ENCODE results near the gene DOCK3.
"Not testable (repeated sequence)": the region's sequence is repeated elsewhere in the genome, so short reads cannot be mapped to it uniquely, and the experiment has no call there.

The DOCK3 gene

DNA sequence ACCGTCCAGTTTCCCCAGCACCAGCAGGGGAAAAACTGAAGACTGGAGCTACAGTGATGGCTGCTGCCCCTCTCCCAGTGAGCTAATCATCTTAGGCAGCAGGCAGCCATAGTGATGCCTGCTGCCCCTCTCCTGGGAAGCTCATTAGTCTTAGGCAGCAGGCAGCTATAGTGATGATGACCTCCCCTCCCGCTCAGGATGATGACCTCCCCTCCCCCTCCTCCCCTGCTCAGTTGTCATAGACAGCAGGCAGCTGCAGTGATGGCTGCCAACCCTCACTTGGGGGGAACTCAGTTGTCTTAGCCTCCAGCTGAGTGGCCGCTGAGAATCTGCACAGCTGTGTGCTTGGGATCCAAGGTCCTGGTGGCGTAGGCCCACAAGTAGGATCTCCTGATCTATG, 629.5 kb downstream of the DOCK3 start:
- TF ChIP-seq, protein P1, sequence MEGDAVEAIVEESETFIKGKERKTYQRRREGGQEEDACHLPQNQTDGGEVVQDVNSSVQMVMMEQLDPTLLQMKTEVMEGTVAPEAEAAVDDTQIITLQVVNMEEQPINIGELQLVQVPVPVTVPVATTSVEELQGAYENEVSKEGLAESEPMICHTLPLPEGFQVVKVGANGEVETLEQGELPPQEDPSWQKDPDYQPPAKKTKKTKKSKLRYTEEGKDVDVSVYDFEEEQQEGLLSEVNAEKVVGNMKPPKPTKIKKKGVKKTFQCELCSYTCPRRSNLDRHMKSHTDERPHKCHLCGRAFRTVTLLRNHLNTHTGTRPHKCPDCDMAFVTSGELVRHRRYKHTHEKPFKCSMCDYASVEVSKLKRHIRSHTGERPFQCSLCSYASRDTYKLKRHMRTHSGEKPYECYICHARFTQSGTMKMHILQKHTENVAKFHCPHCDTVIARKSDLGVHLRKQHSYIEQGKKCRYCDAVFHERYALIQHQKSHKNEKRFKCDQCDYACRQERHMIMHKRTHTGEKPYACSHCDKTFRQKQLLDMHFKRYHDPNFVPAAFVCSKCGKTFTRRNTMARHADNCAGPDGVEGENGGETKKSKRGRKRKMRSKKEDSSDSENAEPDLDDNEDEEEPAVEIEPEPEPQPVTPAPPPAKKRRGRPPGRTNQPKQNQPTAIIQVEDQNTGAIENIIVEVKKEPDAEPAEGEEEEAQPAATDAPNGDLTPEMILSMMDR (IDR thresholded peaks at IDR 0.05; ENCODE audit: control extremely low read depth, extremely low read depth, low read depth, missing control alignments), result no peak

DNA sequence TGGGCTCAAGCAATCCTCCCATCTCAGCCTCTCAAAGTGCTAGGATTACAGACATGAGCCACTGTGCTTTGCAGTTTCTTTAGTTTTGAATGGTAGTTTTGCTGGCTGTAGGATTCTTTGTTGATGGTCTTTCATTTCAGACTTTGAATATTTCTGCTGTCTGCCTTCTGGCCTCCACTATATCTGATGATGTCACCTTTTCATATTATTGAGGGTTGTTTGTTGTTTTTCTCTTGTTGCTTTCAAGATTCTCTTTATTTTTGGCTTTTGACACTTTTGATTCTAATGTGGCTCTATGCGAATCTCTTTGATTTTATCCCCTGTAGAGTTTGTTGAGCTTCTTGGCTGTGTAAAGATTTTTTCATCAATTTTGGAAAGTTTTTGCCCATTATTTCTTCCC, 631.4 kb downstream of the DOCK3 start:
- ChIA-PET CTCF (no interaction called here), POLR2A (no interaction called here)
- no peak for DNase-seq (ENCODE audit: extremely low spot score)
- TF ChIP-seq, protein P1 (IDR thresholded peaks at IDR 0.05; ENCODE audit: control extremely low read depth, extremely low read depth, low read depth, missing control alignments), result no peak

More for the DNA sequence above, 629.5 kb downstream of the DOCK3 start:
- ChIA-PET POLR2A (no interaction called here), CTCF (no interaction called here)
- DNase-seq (ENCODE audit: extremely low spot score), result no peak

DNA sequence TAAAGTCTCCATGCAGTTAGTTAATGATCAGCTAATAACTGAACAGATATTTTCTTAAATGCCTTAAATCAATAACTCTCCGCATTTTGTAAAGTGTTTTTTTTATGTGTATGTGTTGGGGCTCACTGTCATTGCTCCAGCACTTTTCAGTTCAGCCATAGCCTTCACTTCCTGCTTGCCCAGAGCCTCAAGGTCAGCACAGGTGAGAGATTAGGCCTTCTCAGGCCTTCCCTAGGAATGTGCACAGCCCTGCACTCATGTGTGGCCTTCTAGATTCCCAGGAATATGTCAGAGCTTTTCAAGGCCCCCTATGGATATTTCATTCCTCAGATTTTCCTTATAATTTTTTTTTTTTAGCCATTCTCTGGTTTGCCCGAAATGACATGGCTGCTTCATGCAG, 632.7 kb downstream of the DOCK3 start:
- CTCF ChIA-PET, result interaction anchor here (1.1 to 1.2 kb wide), 2 partner anchors 28 to 33 kb away, joined by 3 to 5 read pairs; no protein-coding TSS in a partner anchor
- POLR2A ChIA-PET, result no interaction called here
- no peak for DNase-seq (ENCODE audit: extremely low spot score)
- TF ChIP-seq, protein P1 (IDR thresholded peaks at IDR 0.05; ENCODE audit: control extremely low read depth, extremely low read depth, low read depth, missing control alignments), result no peak

DNA sequence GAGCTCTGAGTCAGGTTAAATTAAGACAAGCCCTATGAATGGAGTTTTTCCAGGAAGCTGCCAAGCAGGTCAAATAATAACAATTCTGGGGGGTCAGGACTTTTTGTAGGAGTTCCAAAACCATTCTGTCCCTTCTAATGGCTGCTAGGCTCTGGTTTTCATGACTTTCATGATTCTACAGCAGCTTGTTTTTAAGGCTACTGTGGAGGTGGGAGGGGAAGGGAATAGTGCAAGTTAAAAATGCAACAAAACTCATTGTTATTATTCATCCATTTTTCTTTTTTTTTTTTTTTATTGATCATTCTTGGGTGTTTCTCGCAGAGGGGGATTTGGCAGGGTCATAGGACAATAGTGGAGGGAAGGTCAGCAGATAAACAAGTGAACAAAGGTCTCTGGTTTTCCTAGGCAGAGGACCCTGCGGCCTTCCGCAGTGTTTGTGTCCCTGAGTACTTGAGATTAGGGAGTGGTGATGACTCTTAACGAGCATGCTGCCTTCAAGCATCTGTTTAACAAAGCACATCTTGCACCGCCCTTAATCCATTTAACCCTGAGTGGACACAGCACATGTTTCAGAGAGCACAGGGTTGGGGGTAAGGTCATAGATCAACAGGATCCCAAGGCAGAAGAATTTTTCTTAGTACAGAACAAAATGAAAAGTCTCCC, 633.3 kb downstream of the DOCK3 start:
- CTCF ChIA-PET, result interaction anchor here (1.1 kb wide), 1 partner anchor 27 kb away, joined by 3 read pairs; no protein-coding TSS in a partner anchor
- POLR2A ChIA-PET; DNase-seq (ENCODE audit: extremely low spot score): not testable (repeated sequence)

DNA sequence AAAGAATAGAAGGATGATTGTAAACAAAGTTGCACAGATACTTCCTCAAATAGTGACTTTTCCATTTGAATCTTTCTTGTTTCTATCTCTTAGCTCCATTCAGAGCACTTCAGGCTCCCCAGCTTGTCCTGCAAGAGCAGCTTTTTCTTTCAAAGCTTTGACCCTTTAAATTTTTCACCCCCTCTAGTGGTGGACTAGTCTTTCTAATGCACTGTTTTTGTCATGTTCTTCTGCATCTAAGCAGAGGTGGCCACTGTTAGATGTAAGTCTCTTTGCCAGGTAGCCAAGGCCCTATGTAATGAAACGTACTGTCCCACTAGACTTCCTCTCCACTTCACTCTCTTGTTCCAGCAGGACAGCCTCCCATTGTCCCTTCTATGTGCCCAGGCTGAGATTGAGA, 636.3 kb downstream of the DOCK3 start:
- CTCF ChIA-PET, result interaction anchor here (0.9 to 2.0 kb wide), 6 partner anchors 38 to 697 kb away, joined by 3 to 5 read pairs (median 4); no protein-coding TSS in a partner anchor
- peak; percentile 31 for DNase-seq (ENCODE audit: extremely low spot score)
- POLR2A ChIA-PET, result no interaction called here
- TF ChIP-seq, protein P1 (IDR thresholded peaks at IDR 0.05; ENCODE audit: control extremely low read depth, extremely low read depth, low read depth, missing control alignments), result peak; percentile 36

DNA sequence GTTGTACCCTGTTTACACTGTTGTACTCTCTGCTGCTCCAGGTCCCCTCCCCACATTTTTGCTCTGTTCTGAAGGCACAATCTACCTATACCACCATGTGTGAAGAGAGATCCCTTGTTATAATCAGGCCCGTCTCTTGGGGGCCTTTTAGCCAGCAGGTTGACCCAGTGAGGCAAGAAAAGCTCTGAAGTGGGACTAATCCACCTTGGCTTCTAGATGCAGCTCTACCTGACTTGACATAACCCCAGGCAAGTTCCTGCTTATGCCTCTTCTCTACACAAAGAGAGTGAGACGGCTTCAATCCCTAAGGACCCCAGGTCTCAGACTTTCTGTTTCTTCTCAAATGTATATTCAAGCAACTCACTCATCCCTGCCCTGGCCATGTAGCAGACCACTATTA, 653.5 kb downstream of the DOCK3 start:
- TF ChIP-seq, protein P1 (IDR thresholded peaks at IDR 0.05; ENCODE audit: control extremely low read depth, extremely low read depth, low read depth, missing control alignments), result no peak
- CTCF ChIA-PET, result no interaction called here
- DNase-seq (ENCODE audit: extremely low spot score), result no peak
- POLR2A ChIA-PET, result no interaction called here

DNA sequence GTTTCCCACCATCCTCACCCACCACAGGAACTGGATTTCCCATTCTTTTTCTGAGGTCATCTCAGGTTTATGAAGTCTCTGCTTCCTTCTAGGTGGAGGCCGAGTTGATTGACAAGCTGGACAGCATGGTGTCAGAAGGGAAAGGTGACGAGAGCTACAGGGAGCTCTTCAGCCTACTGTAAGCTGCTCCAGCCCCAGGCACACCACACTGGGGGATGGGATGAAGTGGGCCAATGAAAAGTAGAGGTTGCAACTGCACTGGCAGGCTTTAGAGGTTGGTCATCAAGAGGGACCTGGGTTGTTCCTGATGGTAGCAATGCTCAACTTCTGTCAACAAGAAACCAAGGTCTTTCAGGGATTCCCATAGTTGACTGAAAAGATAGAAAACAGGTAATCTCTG, 655.3 kb downstream of the DOCK3 start:
- no peak for DNase-seq (ENCODE audit: extremely low spot score)
- TF ChIP-seq, protein P1 (IDR thresholded peaks at IDR 0.05; ENCODE audit: control extremely low read depth, extremely low read depth, low read depth, missing control alignments), result no peak
- ChIA-PET POLR2A (no interaction called here), CTCF (interaction anchor here (1.6 kb wide), 1 partner anchor 14 kb away, joined by 7 read pairs; no protein-coding TSS in a partner anchor)
